OCI-LY1 (cell line): ENCODE data around the gene SCN5A.
A peak's percentile ranks its signal among the peaks of the same experiment; 100 is the strongest.

Experiments used
- CTCF ChIP-seq: fragments of 200-600 bp; sonication (generic), shearing (Covaris generic); IDR thresholded peaks from 2 replicates; pipeline ENCODE4 v1.5.1; 2017; ENCODE audit warnings: mild to moderate bottlenecking, antibody characterized with exemption, low read length, moderate library complexity, mixed read lengths
- EZH2 ChIP-seq: fragments of 200-600 bp; sonication (generic), shearing (Covaris generic); IDR thresholded peaks from 2 replicates; pipeline ENCODE4 v1.8.0; 2017; ENCODE audit warnings: borderline replicate concordance, mixed run types, mild to moderate bottlenecking, antibody characterized with exemption, low read length, moderate library complexity, mixed read lengths

- TF ChIP-seq CTCF = peak; percentile 78
- no peak for TF ChIP-seq EZH2
Observed at GRCh38 chr3:38646630-38647029, 2.9 kb downstream of the SCN5A start.
